Spleen (tissue), 13 donors: ENCODE measurements around the gene ARHGAP27. TPM values are rescaled to one million over a fixed set of nuclear protein-coding genes. Genes with fewer than 3 reads are reported as not detected.
A peak's percentile ranks its signal among the peaks of the same experiment; 100 is the strongest.
"Not testable (repeated sequence)": the region's sequence is repeated elsewhere in the genome, so short reads cannot be mapped to it uniquely, and the experiment has no call there.

Source experiments
- DNase-seq: peaks from one replicate; pipeline ENCODE4 v3.0.0-alpha.2; 2020
- H3K27ac ChIP-seq, 8 donors: fragments of 200-600 bp; sonication (generic) in 7 of 8; 1 replicate in 4 of 8; 2 replicates in 4 of 8; pipeline versions ENCODE4 v1.5.0 to v1.8.0; 2016 to 2021; ENCODE audit warnings: inconsistent platforms in 4 of 8, mild to moderate bottlenecking in 4 of 8, moderate library complexity in 1 of 8
- H3K27me3 ChIP-seq, 7 donors: fragments of 200-600 bp; sonication (generic) in 6 of 7; replicated peaks in 1 of 7; 1 replicate in 4 of 7; 2 replicates in 3 of 7; pipeline versions ENCODE4 v1.5.0 to v1.8.0; 2016 to 2021; ENCODE audit warnings: inconsistent platforms in 3 of 7, mild to moderate bottlenecking in 1 of 7
- H3K36me3 ChIP-seq, 6 donors: fragments of 200-600 bp; sonication (generic) in 5 of 6; 1 replicate in 4 of 6; 2 replicates in 2 of 6; pipeline versions ENCODE4 v1.5.0 to v1.8.0; 2016 to 2021; ENCODE audit warnings: inconsistent platforms in 2 of 6
- H3K4me1 ChIP-seq, 6 donors: fragments of 200-600 bp; sonication (generic) in 5 of 6; 1 replicate in 3 of 6; 2 replicates in 3 of 6; pipeline versions ENCODE4 v1.5.0 to v1.8.0; 2016 to 2021; ENCODE audit warnings: inconsistent platforms in 3 of 6
- H3K4me3 ChIP-seq, 8 donors: fragments of 200-600 bp; sonication (generic) in 7 of 8; 1 replicate in 4 of 8; 2 replicates in 4 of 8; pipeline versions ENCODE4 v1.5.0 to v1.8.0; 2016 to 2021; ENCODE audit warnings: inconsistent platforms in 4 of 8, mild to moderate bottlenecking in 4 of 8, moderate library complexity in 2 of 8
- H3K9me3 ChIP-seq, 8 donors: fragments of 200-600 bp; sonication (generic) in 7 of 8; 1 replicate in 4 of 8; 2 replicates in 4 of 8; pipeline versions ENCODE4 v1.5.0 to v1.8.0; 2016 to 2021; ENCODE audit warnings: inconsistent platforms in 4 of 8
- POLR2A ChIP-seq, 3 donors: fragments of 450-650 bp; IDR thresholded peaks; one replicate each; pipeline ENCODE4 v1.5.1; 2017; ENCODE audit warnings: antibody characterized with exemption in 3 of 3, mild to moderate bottlenecking in 1 of 3
- POLR2AphosphoS5 ChIP-seq, 3 donors: sonication (generic); formaldehyde crosslinking; IDR thresholded peaks; one replicate each; pipeline ENCODE4 v1.5.1; 2017; ENCODE audit warnings: antibody characterized with exemption in 3 of 3
- WGBS, 5 donors: extraction: QIAGEN DNeasy Blood & Tissue Kit in 3 of 5; methylation state at CpG; one replicate each; pipeline versions ENCODE4 v1.1.5 to v1.1.7; 2013 to 2018; 5-methylcytosine and 5-hydroxymethylcytosine counted together
- intact Hi-C: fragments of 100-400 bp; cut with DNase I; formaldehyde crosslinking; loops from one replicate; pipeline ENCODE4 v1.15.0; 2023; ENCODE audit warnings: low total_unique reads
- long read RNA-seq, 2 donors: transcript quantifications; one replicate each; lab custom pipeline, GENCODE V29; 2026
- polyA plus RNA-seq, 3 donors: library from polyadenylated mRNA; stranded (reverse); fragments of 200-250 nt; gene quantifications; one replicate each; pipeline ENCODE4 v1.2.1, GENCODE V29; 2013
- total RNA-seq, 7 donors: library from RNA; depleted of rRNA in 3 of 7; stranded (reverse); fragments of >200 nt in 3 of 7; fragmentation: NEBNext Ultra II Directional in 4 of 7; extraction: Animal tissue kit (Norgen Biotek cat#: 25700) in 4 of 7; gene quantifications; one replicate each; pipeline versions ENCODE4 v1.1.0 to v1.2.1, GENCODE V29; 2016 to 2021
- TF ChIP-seq, protein P1 (sequence below), 11 experiments: fragments of 200-600 bp in 7 of 11; fragments of 450-650 bp in 4 of 11; sonication (generic) in 4 of 11; IDR thresholded peaks in 8 of 11; conservative IDR thresholded peaks in 3 of 11; 1 replicate in 7 of 11; 2 replicates in 4 of 11; pipeline versions ENCODE4 v1.4.0 to v1.8.0; 2016 to 2021; ENCODE audit warnings: antibody characterized with exemption in 11 of 11, inconsistent platforms in 4 of 11, mild to moderate bottlenecking in 1 of 11
- donor health status: healthy with polysubstance abuse.
- donor health status: DM: no; HTN: no; CAD: no; lungs with moderate emphysema.
- donor health status: DM: no; HTN: no; CAD: no.
- donor health status: Bipolar disorder and iron deficiency.
- donor health status: healthy.
- donor health status: DM: no; HTN: no; CAD: no.
- donor health status: DM: yes; HTN: yes; CAD: no.

The ARHGAP27 gene, protein sequence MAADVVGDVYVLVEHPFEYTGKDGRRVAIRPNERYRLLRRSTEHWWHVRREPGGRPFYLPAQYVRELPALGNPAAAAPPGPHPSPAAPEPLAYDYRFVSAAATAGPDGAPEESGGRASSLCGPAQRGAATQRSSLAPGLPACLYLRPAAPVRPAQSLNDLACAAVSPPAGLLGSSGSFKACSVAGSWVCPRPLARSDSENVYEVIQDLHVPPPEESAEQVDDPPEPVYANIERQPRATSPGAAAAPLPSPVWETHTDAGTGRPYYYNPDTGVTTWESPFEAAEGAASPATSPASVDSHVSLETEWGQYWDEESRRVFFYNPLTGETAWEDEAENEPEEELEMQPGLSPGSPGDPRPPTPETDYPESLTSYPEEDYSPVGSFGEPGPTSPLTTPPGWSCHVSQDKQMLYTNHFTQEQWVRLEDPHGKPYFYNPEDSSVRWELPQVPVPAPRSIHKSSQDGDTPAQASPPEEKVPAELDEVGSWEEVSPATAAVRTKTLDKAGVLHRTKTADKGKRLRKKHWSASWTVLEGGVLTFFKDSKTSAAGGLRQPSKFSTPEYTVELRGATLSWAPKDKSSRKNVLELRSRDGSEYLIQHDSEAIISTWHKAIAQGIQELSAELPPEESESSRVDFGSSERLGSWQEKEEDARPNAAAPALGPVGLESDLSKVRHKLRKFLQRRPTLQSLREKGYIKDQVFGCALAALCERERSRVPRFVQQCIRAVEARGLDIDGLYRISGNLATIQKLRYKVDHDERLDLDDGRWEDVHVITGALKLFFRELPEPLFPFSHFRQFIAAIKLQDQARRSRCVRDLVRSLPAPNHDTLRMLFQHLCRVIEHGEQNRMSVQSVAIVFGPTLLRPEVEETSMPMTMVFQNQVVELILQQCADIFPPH
- 100 to 1,000 TPM in 6 of 7 donors, 10 to 100 TPM in 1; 97.8 to 151 (median 129) TPM for total RNA-seq
- polyA plus RNA-seq: 100 to 1,000 TPM in 1 of 3 donors, 10 to 100 TPM in 2; 43.6 to 103 (median 73.1) TPM
- long read RNA-seq, donor 1, partial matches to known transcripts: 0 of 1 reads
- long read RNA-seq, donor 1, other reads (novel, unspliced or antisense): 0 of 1 reads
- long read RNA-seq, donor 2, partial matches to known transcripts: 0 of 1 reads
- long read RNA-seq, donor 2, other reads (novel, unspliced or antisense): 0 of 1 reads

DNA sequence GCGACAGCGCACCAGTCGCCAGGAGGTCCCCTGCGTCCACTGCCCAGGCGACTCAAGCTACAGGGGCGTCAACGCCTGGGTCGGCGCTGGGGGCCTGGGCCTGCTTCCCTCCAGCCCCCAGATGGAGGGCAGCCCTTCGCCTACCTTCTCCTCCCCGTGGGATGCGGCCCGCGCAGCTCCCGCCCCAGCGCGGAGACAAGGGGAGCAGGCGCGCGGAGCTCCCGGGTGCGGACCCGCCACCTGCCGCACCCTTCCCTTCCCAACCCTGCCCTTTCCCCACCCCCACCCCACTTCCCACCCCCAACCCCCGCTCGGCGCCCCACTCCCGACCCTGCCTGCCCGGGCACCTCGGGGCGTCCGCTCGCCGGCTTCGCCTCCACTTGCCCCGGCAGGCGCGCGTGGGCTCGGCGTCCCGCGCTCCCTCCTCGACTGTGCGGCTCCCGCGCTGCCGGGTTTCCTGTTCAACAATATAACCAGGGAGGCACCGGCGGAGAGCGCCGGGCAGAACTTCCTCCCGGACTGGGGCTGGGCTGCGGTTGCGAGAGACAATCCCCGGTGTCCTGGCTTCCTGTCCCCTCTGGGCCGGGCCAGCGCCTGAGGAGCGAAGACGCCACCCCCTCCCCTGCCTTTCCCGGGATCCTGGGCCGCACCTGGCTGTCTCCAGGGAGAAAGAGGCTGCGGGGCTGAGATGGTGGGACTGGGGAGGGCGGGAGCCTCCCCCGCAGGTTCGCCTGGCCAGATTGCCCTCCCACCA, at the start of gene ARHGAP27:
ARHGAP27 (minus strand) TSS at position 466 of the 754 bp plus-strand sequence. CDS start 2,591 bp downstream, outside the sequence.
- 0 to 10% (median 2%) methylated on average over 12 to 66 of the region's 66 CpGs for WGBS, 5 donors
- H3K27me3 ChIP-seq: peaks cover 0 to 25% (median 0%) of the 10 kb centered on the region in 7 donors
- DNase-seq: peak; percentile 94
- H3K36me3 ChIP-seq: peaks cover 0 to 42% (median 18%) of the 10 kb centered on the region in 6 donors
- intact Hi-C loops: no loop called here
- H3K4me3 ChIP-seq: peak within 1 kb of the TSS; percentile 27 to 82 (median 63)
- TF ChIP-seq, protein P1, sequence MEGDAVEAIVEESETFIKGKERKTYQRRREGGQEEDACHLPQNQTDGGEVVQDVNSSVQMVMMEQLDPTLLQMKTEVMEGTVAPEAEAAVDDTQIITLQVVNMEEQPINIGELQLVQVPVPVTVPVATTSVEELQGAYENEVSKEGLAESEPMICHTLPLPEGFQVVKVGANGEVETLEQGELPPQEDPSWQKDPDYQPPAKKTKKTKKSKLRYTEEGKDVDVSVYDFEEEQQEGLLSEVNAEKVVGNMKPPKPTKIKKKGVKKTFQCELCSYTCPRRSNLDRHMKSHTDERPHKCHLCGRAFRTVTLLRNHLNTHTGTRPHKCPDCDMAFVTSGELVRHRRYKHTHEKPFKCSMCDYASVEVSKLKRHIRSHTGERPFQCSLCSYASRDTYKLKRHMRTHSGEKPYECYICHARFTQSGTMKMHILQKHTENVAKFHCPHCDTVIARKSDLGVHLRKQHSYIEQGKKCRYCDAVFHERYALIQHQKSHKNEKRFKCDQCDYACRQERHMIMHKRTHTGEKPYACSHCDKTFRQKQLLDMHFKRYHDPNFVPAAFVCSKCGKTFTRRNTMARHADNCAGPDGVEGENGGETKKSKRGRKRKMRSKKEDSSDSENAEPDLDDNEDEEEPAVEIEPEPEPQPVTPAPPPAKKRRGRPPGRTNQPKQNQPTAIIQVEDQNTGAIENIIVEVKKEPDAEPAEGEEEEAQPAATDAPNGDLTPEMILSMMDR (IDR thresholded peaks at IDR 0.05 in 8 of 11, conservative IDR thresholded peaks at IDR 0.05 in 3 of 11): no peak
- TF ChIP-seq POLR2A (IDR thresholded peaks at IDR 0.05) (no peak), POLR2AphosphoS5 (IDR thresholded peaks at IDR 0.05) (peak; percentile 49 to 78 (median 72))
- peaks cover 14 to 72% (median 59%) of the 10 kb centered on the region in 6 donors for H3K4me1 ChIP-seq
- no peaks in the 10 kb centered on the region for H3K9me3 ChIP-seq
- peak within 1 kb of the TSS; percentile 45 to 93 (median 74) for H3K27ac ChIP-seq

DNA sequence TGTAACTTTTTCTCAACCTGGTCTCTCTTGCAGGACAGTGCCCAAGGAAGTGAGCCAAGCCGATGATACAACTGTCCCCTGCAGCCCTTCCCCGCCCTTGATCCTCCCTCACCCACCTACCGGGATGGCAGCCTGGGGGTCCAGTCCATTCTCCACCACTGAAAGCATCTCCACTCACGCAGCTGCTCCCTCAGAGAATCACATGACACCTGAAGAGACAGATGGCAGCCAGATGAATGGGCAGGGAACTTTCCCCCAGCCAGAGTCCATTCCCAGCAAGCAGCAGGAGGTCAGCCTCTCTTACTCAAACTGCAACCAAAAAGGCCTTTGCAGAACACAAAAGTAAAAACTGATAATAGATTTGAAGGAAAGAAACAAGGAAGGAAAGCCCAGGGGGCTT, 49.6 kb upstream of the ARHGAP27 start:
- H3K27me3 ChIP-seq, intact Hi-C loops, H3K9me3 ChIP-seq, H3K27ac ChIP-seq, DNase-seq, H3K4me3 ChIP-seq: not testable (repeated sequence)
- Histone ChIP-seq H3K36me3 (peaks cover 2 to 52% (median 8%) of the 10 kb centered on the region in 6 donors), H3K4me1 (peaks cover 0 to 45% (median 12%) of the 10 kb centered on the region in 6 donors)
- 91 to 100% (median 93%) methylated on average over 1 to 2 of the region's 4 CpGs; no CpG with 5 or more reads in 2 of the 5 donors for WGBS, 5 donors

DNA sequence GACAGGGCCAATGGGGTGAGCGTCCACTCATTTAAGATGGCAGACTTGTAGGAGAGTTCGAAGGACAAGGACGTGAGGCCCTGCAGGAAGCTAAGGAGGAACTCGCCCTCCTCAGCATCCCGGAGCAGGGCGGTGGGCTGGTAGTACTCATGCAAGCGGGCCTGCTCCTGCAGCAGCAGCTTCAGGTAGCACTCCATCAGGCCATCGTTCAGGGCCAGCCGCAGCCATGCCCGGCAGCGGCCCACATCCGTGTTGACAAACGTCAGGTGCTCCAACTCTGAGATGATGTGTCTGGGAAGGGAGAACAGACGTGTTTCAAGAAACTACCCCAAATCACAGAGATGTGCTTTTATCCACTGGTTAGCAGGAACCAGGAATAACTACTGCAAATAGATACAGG, 42.8 kb upstream of the ARHGAP27 start:
- 93 to 97% (median 94%) methylated on average over 7 to 14 of the region's 14 CpGs for WGBS, 5 donors
- DNase-seq: not testable (repeated sequence)

DNA sequence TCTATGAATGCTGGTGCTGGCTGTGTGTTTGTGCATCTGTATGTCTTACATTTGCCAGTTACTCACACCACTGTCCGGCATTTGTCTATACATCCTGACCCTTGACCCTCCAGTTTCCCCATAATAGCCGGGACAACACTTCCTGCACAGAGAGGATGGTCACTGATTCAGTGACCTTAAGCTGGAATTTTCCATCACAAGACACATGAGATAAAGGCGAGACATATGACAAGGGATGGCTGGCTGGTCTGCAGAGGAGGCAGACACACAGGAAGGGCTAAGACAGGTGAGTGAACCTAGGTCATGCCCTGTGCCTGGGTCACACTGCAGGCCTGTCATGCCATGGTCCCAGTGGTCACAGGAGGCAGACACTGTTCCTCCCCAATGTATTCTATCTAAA, 39.6 kb upstream of the ARHGAP27 start:
- 66 to 78% (median 73%) methylated on average over 3 of the region's 3 CpGs for WGBS, 5 donors
- intact Hi-C loops, DNase-seq, H3K27ac ChIP-seq, H3K4me1 ChIP-seq, H3K9me3 ChIP-seq, H3K4me3 ChIP-seq, H3K27me3 ChIP-seq: not testable (repeated sequence)
- peaks cover 0 to 99% (median 42%) of the 10 kb centered on the region in 6 donors for H3K36me3 ChIP-seq

More for the DNA sequence above, 42.8 kb upstream of the ARHGAP27 start:
- H3K4me3 ChIP-seq, intact Hi-C loops, H3K27ac ChIP-seq, H3K27me3 ChIP-seq, H3K4me1 ChIP-seq, H3K9me3 ChIP-seq: not testable (repeated sequence)
- peaks cover 2 to 96% (median 37%) of the 10 kb centered on the region in 6 donors for H3K36me3 ChIP-seq
- TF ChIP-seq POLR2AphosphoS5 (IDR thresholded peaks at IDR 0.05): peak in 1 of 3 donors; percentile 40

DNA sequence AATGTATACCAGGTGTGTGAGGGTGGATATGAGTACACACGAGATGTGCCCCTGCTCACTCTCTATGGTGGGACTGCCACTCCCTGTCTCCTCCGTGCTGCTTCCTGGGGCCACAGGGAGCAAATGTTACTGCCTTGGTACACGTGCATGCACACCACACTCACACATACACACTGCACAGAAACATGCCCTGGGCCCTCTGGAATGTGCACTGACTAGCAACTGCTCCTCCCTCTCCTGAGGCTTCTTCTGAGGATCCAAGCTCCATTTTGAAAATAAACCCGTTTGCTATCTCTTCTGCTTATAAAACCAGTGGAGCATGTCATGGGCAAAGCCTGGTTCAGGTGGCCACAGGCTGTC, 36.5 kb upstream of the ARHGAP27 start:
- H3K27ac ChIP-seq, H3K9me3 ChIP-seq, DNase-seq, H3K4me3 ChIP-seq, H3K27me3 ChIP-seq, intact Hi-C loops, H3K4me1 ChIP-seq: not testable (repeated sequence)
- WGBS, 5 donors: 44 to 79% (median 73%) methylated on average over 3 to 4 of the region's 4 CpGs
- H3K36me3 ChIP-seq: peaks cover 0 to 98% (median 21%) of the 10 kb centered on the region in 6 donors

DNA sequence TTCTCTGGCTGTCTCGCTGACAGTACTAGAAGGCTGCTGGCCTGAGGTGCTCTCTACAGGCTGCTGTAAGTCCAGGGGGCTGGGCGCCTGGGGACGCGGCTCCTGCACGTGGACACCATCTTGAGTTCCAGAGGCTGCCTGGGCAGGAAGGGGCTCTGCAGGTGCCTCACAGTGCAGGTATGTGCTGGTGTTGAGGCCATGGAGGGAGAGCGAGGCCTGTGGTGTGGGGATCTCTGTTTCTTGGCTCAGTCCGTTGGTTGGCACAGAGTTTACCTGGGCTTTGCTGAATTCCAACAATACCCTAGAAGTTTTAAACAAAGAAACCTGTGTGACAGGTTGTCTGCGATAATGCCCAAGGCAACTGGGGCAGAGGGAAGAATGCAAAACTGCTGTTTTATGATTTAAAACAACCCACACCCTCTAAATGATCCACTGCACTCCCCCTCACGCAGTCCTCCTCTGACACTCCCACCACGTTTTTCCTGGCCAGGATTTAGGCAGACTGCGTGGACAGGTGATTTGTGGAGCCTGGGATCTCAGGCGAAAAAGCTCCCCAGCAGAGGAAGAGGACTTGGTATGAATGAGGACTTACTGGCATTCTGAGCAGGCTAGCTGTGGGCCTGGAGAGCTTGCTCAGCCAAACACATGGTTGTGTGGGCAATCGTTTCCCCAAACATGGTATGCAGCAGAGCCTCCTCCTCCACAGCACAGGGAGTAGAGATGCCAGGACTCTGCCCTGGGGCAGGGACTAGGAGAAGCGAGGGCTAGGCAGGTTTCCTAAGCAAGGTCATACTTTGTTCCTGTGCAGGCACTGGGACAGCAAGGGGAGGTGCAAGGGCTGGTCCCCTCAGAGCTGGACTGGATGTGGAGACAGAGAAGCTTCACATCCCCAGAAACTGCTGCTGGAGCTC, 35.9 kb upstream of the ARHGAP27 start:
- H3K4me3 ChIP-seq, DNase-seq, H3K27ac ChIP-seq, H3K9me3 ChIP-seq, H3K27me3 ChIP-seq, H3K4me1 ChIP-seq, intact Hi-C loops: not testable (repeated sequence)
- H3K36me3 ChIP-seq: peaks cover 0 to 98% (median 18%) of the 10 kb centered on the region in 6 donors
- 84 to 95% (median 94%) methylated on average over 8 to 13 of the region's 14 CpGs for WGBS, 5 donors
